Measurements from ENCODE around the gene TMED1.

TMED1 gene

GRCh38 chr19:10836479-10837330, 693 bp upstream of the TMED1 start:
- TF ChIP-seq CTCF (conservative IDR thresholded peaks at IDR 0.05; ENCODE audit: control insufficient read depth, insufficient read depth, low read depth, low read length), result no peak
- DNase-seq (ENCODE audit: low read depth), result peak; percentile 84

DNA sequence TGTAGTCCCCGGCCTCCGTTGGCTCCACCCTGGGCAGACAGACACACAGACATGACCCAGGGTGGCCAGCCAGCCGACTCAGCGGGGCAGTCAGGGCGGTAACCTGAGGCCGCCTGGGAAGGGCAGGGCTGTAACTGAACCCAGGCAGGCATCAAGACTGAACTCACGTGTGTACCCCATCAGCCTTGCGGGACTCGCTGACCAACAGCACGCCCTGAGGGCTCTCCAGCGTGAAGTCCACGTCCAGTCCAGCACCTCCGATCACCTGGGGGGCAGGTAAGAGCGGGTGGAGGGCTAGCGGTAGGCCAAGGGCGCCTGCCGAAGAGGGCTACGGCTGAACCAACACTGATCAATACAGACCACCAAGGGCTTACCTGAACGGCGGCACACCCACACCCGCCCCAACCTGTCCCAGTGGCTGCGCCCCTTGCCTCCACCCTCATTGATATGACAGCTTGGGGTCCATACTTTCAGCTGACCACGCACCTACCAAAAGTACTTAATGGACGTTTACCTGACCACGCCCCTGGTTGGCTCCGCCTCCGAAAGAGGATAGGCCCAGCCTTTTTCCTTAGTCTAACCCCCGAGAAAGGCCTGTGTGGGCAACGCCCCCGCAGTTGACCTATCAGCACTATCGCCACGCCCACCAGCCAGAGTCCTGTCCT, 791 bp downstream of the TMED1 start:
- H3K4me3 ChIP-seq (ENCODE audit: control insufficient read depth, low read depth, low read length), result peak overlapping the region; percentile 39
- no peak for DNase-seq (ENCODE audit: low read depth)
- TF ChIP-seq CTCF (conservative IDR thresholded peaks at IDR 0.05; ENCODE audit: control insufficient read depth, insufficient read depth, low read depth, low read length), result no peak

More at GRCh38 chr19:10836479-10837330, 693 bp upstream of the TMED1 start:
- H3K4me3 ChIP-seq (ENCODE audit: control insufficient read depth, low read depth, low read length), result peak overlapping the region; percentile 57

- H3K4me3 ChIP-seq (ENCODE audit: control insufficient read depth, low read depth, low read length), result no peak overlapping the region
- TF ChIP-seq CTCF (conservative IDR thresholded peaks at IDR 0.05; ENCODE audit: control insufficient read depth, insufficient read depth, low read depth, low read length), result no peak
- no peak for DNase-seq (ENCODE audit: low read depth)
Observed at GRCh38 chr19:10832939-10833296, 3.1 kb downstream of the TMED1 start.

DNA sequence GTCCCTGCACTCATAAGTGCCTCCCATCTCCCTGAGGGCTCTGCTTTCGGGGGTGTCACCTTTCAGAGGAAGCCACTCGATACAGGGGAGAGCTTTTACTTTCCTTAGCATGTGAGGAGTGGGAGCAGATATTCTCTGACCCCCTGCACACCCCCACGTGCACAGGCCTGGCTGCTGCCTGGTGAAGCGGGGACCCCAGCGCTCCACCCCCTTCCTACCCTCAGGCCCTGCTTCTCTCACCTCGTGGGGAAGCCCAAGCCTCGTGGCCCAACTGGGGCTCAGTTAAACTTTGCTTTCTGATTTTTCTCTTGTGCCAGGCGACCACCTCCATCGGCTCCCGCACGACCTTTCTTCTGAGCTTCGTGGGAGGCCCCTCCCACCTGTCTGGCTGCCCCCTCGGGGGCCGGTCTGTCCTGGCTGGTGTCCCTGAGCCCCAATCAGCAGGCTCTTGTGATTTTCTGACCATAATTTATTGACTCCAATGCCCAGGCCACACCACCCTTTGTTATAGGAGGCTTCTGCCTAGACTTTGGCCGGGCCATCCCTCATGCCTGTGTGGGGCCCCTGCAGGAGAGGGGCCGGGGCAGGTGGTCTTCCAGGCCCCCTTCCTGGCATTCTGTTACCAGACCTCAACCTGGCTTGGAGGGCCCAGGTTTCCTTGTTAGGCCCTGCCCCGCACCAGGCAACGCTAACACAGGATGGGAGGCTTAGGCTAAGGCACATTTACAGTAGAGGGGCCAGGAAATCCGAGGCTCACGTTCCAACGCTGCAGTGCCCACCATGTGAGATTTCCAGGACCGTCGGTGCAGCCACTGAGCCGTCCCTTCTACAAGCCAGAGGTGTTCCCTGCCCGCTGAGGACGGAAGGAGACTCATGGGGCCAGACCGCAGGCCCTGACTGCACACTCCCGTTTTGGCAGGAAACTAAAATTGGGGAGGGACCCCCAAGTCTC, 3.7 kb downstream of the TMED1 start:
- no peak for TF ChIP-seq CTCF (conservative IDR thresholded peaks at IDR 0.05; ENCODE audit: control insufficient read depth, insufficient read depth, low read depth, low read length)
- H3K4me3 ChIP-seq (ENCODE audit: control insufficient read depth, low read depth, low read length), result no peak overlapping the region
- DNase-seq (ENCODE audit: low read depth), result no peak

GRCh38 chr19:10830931-10831779, 4.9 kb downstream of the TMED1 start:
- no peak overlapping the region for H3K4me3 ChIP-seq (ENCODE audit: control insufficient read depth, low read depth, low read length)
- DNase-seq (ENCODE audit: low read depth), result no peak
- no peak for TF ChIP-seq CTCF (conservative IDR thresholded peaks at IDR 0.05; ENCODE audit: control insufficient read depth, insufficient read depth, low read depth, low read length)
